HG02840 (cell line): ENCODE measurements around the gene SLC12A5.

ENCODE experiments used
- ATAC-seq: cut with Tn5 transposase; IDR thresholded peaks from one replicate; pipeline ENCODE4 v1.9.1; 2021; ENCODE audit warnings: mild to moderate bottlenecking, moderate library complexity, moderate number of reproducible peaks; ENCODE audit not compliant: unreplicated experiment, low FRiP score

The SLC12A5 gene

GRCh38 chr20:46023999-46024398 lies 5.0 kb upstream of the SLC12A5 start:
- ATAC-seq: no peak

- no peak for ATAC-seq
Measured at GRCh38 chr20:46025376-46025783, 3.6 kb upstream of the SLC12A5 start.

- no peak for ATAC-seq
Measured at GRCh38 chr20:46027245-46027853, 1.7 kb upstream of the SLC12A5 start.

GRCh38 chr20:46028110-46028509 lies 905 bp upstream of the SLC12A5 start:
- no peak for ATAC-seq

DNA sequence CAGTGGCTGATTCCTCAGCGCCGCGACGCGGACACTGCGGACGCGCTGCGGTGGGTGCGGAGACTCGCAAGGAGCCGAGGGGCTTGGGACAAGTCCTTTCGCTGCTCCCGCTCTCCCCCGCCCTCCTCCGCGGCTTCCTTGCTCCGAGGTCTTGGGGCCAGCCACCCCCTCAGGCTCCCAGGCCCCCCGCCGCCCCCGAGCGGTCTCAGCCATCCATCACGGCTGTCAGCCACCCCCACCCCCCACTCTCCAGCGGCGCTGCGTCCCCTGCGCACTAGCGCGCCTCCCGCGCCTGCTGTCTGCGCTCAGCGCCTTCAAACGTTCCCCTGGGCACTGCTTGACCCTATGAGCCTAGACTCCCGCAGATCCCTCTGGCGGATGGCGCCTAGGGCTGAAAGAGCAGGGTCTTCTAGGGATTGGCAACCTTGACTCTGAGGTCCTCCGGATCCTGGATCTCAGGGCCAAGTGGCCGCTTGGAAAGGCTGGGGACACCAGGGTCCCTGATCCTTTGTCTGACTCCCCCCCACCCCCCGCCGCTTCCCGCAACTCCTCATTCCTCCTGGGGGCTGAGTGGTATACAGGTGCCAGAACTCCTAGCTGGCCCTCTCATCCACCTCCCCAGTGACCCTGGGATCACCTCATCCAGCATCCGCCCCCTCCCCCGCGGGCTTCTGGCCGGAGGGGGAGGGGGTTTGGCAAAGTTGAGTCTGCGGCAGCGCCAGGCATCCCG lies 1.4 kb downstream of the SLC12A5 start:
- ATAC-seq: no peak

DNA sequence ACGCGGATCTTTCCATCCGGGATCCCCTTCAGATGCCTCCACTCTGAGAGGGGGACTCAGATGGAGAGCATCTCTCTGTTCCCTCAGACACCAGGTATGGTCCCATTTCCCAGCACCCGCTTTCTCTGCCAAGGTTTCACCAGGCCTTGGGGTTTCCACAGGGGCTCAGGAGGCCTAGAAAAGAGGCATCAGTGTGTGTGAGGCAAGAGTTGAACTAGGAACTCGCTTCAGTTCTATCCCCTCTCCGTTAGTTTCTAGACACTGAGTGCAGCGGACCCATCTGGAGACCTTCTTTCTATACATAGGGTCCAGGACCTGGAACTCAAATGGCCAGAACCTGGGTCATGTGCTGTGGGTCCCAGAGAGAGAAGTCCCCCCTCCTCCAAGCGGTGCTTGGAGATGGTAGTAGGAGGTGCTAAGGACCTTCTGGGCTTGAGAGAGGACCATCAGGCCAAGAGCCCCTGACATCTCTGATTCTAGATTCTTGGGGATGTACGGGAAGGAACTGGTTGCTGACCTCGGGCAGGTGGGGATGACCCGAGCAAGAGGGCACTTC lies 2.1 kb downstream of the SLC12A5 start:
- no peak for ATAC-seq

- no peak for ATAC-seq
Measured at GRCh38 chr20:46031701-46032254, 2.8 kb downstream of the SLC12A5 start.

GRCh38 chr20:46034039-46034438 lies 5.0 kb downstream of the SLC12A5 start:
- ATAC-seq: no peak

DNA sequence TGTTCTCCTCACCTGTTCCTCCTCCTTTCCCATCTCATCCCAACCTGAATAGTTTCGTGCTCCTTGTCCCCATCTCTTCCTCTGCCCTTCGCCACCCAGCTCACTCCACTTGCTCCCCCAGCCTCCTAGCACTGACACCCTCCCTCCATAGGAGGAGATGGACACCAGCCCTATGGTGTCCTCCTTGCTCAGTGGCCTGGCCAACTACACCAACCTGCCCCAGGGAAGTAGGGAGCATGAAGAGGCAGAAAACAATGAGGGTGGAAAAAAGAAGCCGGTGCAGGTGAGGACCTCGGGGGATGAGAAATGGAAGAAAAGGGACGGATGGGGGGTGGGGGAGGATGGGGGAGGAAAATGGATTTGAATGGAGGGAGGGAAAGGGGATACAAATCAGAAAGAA lies 6.2 kb downstream of the SLC12A5 start:
- no peak for ATAC-seq

GRCh38 chr20:46035713-46036112 lies 6.7 kb downstream of the SLC12A5 start:
- no peak for ATAC-seq

DNA sequence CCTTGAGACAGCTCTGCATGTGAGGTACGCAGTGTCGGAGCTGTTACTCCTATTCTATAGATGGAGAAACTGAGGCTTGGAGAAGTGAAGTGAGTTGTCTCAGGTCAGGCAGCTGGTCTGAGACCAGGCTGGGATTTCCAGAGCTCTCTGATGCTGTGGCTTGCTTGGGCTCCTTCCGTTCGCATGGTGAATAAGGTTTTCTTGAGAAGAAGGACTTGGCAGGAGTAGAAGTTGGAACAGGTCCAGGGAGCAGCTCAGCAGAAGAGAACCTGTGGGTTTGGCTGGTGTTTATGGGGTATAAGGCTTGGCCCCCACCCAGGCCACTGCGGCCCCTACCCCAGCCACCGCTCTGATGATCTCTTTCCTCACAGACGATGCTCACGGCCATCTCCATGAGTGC lies 7.4 kb downstream of the SLC12A5 start:
- no peak for ATAC-seq

- ATAC-seq: no peak
Measured at GRCh38 chr20:46037036-46037435, 8.0 kb downstream of the SLC12A5 start.

- ATAC-seq: no peak
Measured at GRCh38 chr20:46040902-46041535, 12.0 kb downstream of the SLC12A5 start.

DNA sequence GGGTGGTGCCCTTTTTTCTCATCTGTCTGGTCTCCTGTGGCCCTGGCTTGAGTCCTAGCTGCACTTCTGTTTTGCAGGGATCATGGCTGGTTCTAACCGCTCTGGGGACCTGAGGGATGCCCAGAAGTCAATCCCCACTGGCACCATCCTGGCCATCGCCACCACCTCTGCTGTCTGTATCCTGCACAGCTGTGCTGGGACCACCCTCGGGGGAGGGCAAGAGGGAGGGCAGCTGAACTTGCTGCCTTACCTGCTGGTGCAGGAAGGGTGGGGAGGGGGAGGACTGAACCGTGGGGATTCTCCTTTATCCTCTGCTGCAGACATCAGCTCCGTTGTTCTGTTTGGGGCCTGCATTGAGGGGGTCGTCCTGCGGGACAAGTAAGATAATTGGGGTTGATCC lies 14.5 kb downstream of the SLC12A5 start:
- ATAC-seq: no peak

GRCh38 chr20:46044896-46045295 lies 15.9 kb downstream of the SLC12A5 start:
- no peak for ATAC-seq

DNA sequence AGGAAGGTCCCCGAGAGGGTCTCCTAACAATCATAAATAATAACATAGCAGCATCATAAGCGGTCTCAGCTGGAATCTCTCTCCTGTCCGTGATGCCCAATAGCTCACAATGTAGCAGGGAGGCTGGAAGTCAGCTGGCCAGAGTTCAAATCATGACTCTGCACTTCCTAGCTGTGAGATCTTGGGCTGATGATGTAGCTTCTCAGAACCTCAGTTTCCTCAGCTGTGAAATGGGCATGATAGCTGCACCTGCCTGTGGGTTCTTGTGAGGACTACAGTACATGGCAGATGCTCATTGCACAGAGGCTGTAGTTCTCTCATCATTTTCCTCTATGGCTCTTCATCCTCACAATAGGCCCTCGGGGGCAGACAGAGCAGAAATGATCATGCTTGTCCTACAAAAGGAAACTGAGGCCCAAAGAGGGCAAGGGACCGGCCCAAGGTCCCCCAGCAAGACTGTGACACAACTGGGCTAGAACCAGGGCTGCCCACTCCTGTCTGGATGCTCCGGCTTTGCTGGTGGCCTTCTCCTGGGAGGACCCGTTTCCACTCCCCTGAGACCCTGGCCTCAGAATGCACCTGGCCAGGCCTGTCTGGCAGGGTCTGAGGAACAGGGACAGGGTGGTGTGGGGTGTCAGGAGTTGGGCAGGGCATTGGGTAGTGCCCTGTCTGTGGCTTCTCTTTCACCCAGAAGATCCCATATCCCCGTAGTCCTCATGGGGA lies 17.7 kb downstream of the SLC12A5 start:
- no peak for ATAC-seq

- no peak for ATAC-seq
Measured at GRCh38 chr20:46047821-46048220, 18.8 kb downstream of the SLC12A5 start.

DNA sequence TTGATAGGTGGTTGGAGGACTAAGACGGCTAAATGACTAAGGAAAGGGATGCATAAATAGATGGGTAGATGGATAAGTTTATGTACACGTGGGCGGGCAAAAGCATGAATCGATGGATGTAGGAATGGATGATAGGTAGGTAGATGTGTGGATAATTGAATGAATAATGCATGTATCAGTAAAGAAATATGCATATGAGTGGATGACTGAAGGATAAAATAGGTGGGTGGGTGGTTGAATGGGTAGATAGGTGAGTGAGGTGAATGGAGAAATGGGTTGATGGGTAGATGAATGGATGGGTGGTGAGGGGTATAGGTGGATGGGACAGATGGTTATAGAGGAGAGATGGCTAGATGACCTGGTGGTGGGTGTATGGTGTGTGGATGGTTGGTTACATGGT lies 20.2 kb downstream of the SLC12A5 start:
- ATAC-seq: no peak

GRCh38 chr20:46049815-46050214 lies 20.8 kb downstream of the SLC12A5 start:
- ATAC-seq: no peak

- ATAC-seq: no peak
Measured at GRCh38 chr20:46050444-46050843, 21.4 kb downstream of the SLC12A5 start.

DNA sequence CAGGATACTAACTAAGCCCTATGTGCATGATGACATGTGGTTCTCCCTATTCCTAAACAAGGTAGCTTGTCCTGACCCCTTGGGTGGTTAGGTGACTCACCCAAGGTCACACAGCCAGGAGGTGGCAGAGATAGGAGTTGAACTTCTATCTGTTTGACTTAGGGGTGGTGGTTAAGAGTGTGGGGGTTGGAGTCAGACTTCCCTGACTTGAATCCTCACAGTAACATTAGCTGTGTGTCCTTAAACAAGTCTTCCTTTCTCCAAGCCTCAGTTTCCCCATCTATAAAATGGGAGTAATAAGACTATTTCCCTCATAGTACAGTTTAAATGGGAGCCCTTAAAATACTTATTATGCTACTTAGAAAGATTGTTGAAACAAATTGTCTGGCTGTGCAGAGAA lies 21.9 kb downstream of the SLC12A5 start:
- no peak for ATAC-seq
